Endothelial cell (in vitro differentiated cells): ENCODE results near the gene MMADHC. TPM values are rescaled to one million over a fixed set of nuclear protein-coding genes. Genes with fewer than 3 reads are reported as not detected.

Experiments
- DNase-seq: peaks from one replicate; pipeline ENCODE4 v3.0.0; 2021; ENCODE audit warnings: low spot score
- H3K27ac Mint-ChIP-seq: one replicate; pipeline ENCODE4 v1.8.0; 2021; ENCODE audit warnings: mixed read lengths, inconsistent platforms; ENCODE audit not compliant: unreplicated experiment
- H3K27me3 Mint-ChIP-seq: one replicate; pipeline ENCODE4 v1.8.0; 2021; ENCODE audit warnings: mild to moderate bottlenecking, moderate library complexity, mixed read lengths, inconsistent platforms; ENCODE audit not compliant: unreplicated experiment
- H3K36me3 Mint-ChIP-seq: one replicate; pipeline ENCODE4 v1.8.0; 2021; ENCODE audit warnings: mild to moderate bottlenecking, low read depth, mixed read lengths, inconsistent platforms; ENCODE audit not compliant: unreplicated experiment
- H3K4me1 Mint-ChIP-seq: one replicate; pipeline ENCODE4 v1.8.0; 2021; ENCODE audit warnings: mild to moderate bottlenecking, mixed read lengths, inconsistent platforms; ENCODE audit not compliant: unreplicated experiment
- H3K4me3 Mint-ChIP-seq: one replicate; pipeline ENCODE4 v1.8.0; 2021; ENCODE audit warnings: mild to moderate bottlenecking, mixed read lengths, inconsistent platforms; ENCODE audit not compliant: unreplicated experiment
- H3K9me3 Mint-ChIP-seq: one replicate; pipeline ENCODE4 v1.8.0; 2021; ENCODE audit warnings: mixed read lengths, inconsistent platforms; ENCODE audit not compliant: unreplicated experiment
- CTCF ChIP-seq: fragments of 200-600 bp; sonication (generic); IDR thresholded peaks from one replicate; pipeline ENCODE4 v1.5.0; 2021; ENCODE audit warnings: antibody characterized with exemption; ENCODE audit not compliant: unreplicated experiment
- total RNA-seq: library from RNA; stranded (reverse); fragmentation: NEBNext Ultra II Directional; extraction: Animal tissue kit (Norgen Biotek cat#: 25700); gene quantifications from one replicate; pipeline ENCODE4 v1.2.1, GENCODE V29; 2021; ENCODE audit not compliant: unreplicated experiment

The MMADHC gene
- total RNA-seq, 1 donor from 2014 or later: 86.0 TPM

GRCh38 chr2:149595056-149595963 lies 7.7 kb upstream of the MMADHC start:
- Mint-ChIP-seq H3K9me3 (no peaks in the 10 kb centered on the region), H3K36me3 (no peaks in the 10 kb centered on the region), H3K4me3 (no peak overlapping the region), H3K27ac (no peak overlapping the region), H3K4me1 (peaks cover 6% of the 10 kb centered on the region), H3K27me3 (no peaks in the 10 kb centered on the region)
- DNase-seq: no peak
- TF ChIP-seq CTCF: no peak

GRCh38 chr2:149594411-149594810 lies 6.8 kb upstream of the MMADHC start:
- H3K36me3 Mint-ChIP-seq: no peaks in the 10 kb centered on the region
- peaks cover 6% of the 10 kb centered on the region for H3K4me1 Mint-ChIP-seq
- H3K4me3 Mint-ChIP-seq: no peak overlapping the region
- no peaks in the 10 kb centered on the region for H3K27me3 Mint-ChIP-seq
- TF ChIP-seq CTCF: no peak
- H3K27ac Mint-ChIP-seq: no peak overlapping the region
- H3K9me3 Mint-ChIP-seq: no peaks in the 10 kb centered on the region
- DNase-seq: no peak

DNA sequence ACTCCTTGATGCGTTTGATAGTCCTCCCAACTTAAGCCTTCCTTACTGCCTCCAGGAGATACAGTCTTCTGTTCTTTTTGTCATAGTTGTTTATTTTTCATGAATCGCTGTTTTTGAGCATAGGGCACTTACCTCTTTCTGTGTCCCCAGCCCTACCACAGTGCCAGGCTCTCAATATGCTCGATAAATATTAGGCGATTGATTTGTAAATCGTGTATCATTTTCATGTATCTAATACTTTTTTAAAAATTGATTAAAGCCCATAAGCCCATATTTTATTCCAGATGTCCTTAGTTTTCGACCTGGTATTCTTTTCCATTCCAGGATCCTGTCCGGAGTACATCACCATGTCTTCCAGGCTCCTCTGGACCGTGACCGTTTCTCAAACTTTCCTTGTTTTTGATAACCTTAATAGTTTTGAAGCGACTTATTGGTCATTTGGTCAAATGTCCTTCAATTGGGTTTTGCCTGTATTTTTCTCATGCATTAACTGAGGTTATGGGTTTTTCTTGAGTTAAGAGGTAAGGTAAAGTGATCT lies 444 bp upstream of the MMADHC start:
- Mint-ChIP-seq H3K9me3 (no peaks in the 10 kb centered on the region), H3K36me3 (peaks cover 2% of the 10 kb centered on the region), H3K4me1 (peaks cover 21% of the 10 kb centered on the region), H3K27me3 (peaks cover 7% of the 10 kb centered on the region), H3K27ac (peak overlapping the region; percentile 99), H3K4me3 (peak overlapping the region; percentile 98)
- no peak for DNase-seq
- no peak for TF ChIP-seq CTCF

DNA sequence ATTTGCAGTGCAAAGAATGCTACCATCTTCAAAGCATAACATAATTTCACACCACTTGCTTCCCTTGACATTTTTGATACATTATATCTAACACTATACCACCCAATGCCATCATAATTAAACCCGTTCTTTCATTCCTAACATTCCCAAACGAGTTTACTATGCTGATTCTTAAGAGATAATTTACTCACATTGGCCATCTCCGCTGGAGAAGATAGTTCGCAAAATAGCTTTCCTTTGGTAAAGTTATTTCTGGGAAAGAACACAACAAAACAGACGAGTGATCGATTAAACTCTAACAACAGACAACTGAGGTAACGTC lies 716 bp downstream of the MMADHC start:
- TF ChIP-seq CTCF: no peak
- no peak for DNase-seq
- Mint-ChIP-seq H3K4me1 (peaks cover 21% of the 10 kb centered on the region), H3K9me3 (no peaks in the 10 kb centered on the region), H3K27me3 (peaks cover 7% of the 10 kb centered on the region), H3K27ac (peak overlapping the region; percentile 99), H3K36me3 (peaks cover 2% of the 10 kb centered on the region), H3K4me3 (peak overlapping the region; percentile 98)

DNA sequence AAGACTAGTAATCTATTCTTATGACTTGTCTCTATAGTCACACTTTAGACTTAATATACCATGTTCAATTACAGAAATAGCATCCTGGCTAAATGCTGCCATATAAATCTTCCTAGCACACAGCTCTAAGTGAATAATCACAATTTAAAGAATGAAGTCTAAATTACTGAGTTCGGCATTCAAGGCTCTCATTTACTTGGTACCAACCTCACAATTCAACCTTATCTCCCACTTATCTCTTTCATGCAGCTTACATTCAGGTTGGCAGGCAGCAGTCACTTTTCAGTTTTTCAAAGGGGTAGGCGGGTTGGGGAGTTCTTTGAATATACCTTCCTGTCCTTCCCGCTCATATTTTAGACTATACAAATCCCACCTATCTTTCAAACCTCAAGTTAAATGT lies 1.5 kb downstream of the MMADHC start:
- Mint-ChIP-seq H3K36me3 (peaks cover 2% of the 10 kb centered on the region), H3K27ac (peak overlapping the region; percentile 61), H3K9me3 (no peaks in the 10 kb centered on the region), H3K4me1 (peaks cover 21% of the 10 kb centered on the region), H3K4me3 (peak overlapping the region; percentile 98), H3K27me3 (peaks cover 7% of the 10 kb centered on the region)
- no peak for TF ChIP-seq CTCF
- no peak for DNase-seq
